ENCODE data around the gene MBD5.

- no peak for TF ChIP-seq CTCF (conservative IDR thresholded peaks at IDR 0.05; ENCODE audit: low read length)
- no peak for TF ChIP-seq EZH2phosphoT487 (IDR thresholded peaks at IDR 0.05; ENCODE audit: borderline replicate concordance, low read depth, low read length)
Measured at GRCh38 chr2:148049284-148049683, 28.4 kb downstream of the MBD5 start.
